GM18868 (cell line): Measurements from ENCODE around the gene BORCS6.

ENCODE experiments used
- ATAC-seq: cut with Tn5 transposase; IDR thresholded peaks from one replicate; pipeline ENCODE4 v1.9.1; 2021; ENCODE audit warnings: mild to moderate bottlenecking, moderate library complexity; ENCODE audit not compliant: unreplicated experiment

Gene BORCS6

DNA sequence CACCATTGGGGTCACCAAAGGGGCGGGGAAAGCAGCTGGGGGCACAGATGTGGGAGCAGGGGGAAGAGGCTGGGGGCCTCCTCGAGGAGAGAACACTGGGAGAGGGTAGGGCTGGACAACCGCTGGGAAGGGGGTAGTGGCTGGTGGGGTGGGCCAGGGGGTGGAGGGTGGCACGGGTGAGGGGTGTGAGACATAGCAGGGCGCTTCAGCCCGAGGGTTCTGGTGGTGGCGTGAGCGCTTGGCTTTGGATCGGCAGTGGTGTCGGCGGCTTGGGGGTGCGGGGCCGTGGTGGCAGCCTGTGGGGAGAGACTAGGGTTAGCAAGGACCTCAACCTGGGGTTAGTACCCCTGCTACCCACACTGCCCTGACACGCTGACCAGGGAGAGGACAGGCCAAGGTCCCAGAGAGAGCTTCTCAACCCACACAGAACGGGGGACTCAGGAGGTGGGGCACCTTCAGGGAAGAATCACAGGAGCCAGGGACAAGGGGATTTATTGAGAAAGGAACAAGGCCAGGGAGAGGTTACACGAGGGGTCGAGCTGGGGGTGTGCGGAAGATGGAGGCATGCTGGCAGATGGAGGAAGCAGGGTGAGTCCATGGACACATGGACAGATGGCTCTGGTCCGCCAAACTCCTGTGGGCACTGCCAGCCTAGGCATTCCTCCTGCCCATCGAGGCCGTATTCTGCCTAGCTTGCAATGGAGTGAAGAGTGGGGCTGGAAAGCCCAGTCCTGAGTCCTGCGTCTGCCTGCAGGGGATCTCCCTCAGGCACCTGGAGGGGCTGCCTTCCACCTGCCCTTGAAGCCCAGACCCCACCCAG lies 46.2 kb downstream of the BORCS6 start:
- ATAC-seq = no peak

DNA sequence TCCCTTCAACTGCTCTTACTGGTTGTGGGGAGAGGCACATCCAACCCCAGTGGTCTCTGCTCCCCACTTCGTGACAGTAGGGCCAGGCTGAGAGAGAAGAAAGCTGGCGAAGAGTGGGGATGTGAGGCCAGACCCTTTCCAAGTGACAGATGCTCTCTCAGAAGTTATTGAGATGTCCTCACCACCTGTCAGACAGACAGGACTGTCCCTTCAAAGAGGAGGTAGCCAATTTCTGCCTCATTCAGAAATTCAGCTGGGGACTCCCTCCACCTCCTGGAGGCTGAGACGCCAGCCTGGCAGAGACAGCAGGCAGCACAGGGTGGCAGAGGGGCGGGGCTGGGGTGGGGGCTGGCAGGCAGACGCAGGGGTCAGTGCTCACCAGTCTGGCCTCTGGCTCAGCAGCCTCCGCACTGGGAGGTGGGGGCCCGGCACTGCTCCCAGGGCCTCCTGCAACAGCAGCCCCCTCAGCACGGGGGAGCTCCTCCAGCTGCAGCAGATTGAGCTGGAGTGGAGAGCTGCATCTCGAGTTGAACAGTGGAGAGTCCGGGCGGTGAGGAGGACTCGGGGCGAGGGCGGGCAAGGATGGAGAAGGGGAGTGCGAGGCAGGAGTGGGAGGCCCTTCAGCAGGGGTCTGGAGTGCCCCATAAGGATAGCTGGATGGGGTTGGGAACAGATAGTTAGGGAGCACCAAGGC lies 46.9 kb downstream of the BORCS6 start:
- no peak for ATAC-seq

DNA sequence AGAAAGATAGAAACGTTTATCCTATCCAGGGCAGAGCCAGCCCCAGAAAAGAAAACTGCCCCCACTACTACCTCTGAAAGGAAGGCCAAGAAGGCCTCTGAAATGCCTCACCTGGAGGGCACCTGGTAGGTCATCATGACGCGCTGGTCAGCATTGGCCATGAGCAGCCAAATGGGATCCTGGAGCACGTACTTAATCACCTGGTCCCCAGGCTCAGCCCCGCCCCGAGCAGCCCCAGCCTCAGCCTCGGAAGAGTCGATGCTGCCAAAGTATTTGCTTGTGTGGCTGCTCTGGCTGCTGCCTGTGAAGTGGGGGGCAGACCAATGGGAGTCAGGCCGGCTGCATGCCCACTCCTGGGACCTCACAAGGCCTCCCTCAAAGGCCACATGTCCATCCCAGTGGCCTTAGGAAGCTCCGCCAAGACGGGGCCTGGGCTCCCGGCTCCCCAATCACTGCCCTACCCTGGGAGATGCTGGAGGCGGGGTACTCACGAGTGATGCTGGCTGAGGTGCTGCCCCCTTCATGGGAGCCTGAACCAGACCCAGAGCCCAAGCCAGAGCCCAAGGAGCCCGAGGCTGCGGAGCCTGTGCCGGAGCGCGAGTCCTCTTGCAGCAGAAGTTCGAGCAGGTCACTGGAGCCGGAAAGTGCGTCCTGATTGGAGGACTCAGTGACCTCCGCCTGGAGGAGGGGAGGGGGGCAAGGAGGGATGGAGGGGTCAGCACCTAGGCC lies 47.7 kb downstream of the BORCS6 start:
- no peak for ATAC-seq

DNA sequence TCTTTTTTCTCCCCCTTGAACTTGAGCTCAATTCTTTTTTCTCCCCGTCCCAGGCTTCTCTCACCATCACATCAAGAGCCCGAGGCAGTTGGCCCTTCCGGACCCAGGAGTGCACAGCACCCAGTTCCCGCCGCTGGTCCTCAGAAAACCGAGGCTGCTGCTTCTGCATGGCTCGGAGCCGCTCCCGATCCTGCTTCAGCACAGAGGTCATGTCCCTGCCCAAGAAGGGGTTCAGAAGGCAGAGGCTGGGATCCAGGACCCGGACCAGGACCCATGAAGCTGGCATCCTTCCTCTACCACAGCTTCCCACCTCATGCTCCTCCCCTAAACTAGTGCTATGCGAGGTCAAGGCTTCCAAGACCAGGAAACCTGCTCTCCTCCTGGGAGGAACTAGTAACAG lies 48.2 kb downstream of the BORCS6 start:
- ATAC-seq = no peak

DNA sequence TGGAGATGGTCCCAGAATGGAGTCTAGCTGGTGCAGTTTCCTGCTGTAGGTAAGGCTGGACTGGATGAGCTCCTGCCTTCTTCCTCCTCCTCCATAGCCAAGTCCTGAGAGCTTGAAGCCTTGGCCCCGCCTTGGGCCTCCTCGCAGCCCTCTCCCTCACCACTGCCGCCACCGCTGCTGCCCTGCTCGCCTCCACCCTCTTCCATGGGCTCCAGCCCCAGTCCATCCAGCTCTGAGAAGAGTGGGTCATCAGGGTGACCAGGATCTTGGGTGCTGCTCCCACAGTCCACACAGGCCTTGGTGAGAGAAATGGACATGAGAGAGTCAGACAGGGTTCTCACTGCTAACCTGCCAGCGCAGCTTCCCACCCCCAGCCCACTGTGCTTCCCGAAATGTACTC lies 48.9 kb downstream of the BORCS6 start:
- ATAC-seq = no peak

DNA sequence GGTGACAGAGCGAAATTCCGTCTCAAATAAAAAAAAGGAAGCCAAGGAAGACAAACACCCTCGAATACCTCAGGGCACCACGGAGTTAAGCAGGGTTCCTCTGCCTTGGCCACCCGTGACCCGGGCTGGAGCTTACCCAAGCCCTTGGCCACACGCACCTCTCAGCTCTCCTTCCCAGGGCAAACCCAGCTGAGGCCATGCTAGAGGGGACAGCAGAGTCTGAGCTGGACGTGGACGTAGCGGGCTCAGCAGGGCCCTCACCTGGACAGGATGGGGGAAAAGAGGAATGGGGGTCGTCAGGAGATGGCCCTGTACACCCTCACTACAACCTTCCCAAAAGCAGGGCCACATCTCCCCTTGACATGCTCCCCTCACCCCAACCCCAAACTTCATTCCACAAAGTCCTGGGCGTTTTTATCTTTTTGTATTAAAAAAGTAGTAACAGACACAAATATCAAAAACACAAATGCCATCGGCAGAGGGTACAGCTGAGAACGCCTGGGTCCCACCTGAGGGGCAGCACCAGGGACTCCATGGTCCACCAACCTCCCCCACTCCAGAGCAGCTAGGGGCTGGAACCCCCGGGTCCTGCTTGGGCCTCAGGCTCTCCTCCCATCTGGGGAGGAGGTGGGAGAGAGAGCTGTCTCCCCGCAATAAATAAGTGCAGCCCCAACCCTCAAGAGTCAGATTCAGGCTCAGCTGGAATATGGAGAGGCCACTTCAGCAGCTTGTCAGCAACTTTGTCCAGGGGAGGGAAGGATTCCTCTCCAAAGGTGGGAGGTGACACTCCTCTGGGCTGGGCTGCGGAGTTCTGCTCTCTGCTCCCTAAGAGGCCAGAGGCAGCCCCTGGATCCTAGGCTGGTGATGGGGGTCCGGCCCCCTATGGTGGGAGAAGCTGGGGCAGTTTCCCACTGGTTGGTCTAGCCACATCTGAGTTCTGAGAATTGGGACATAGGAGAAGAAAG lies 49.6 kb downstream of the BORCS6 start:
- ATAC-seq = no peak

DNA sequence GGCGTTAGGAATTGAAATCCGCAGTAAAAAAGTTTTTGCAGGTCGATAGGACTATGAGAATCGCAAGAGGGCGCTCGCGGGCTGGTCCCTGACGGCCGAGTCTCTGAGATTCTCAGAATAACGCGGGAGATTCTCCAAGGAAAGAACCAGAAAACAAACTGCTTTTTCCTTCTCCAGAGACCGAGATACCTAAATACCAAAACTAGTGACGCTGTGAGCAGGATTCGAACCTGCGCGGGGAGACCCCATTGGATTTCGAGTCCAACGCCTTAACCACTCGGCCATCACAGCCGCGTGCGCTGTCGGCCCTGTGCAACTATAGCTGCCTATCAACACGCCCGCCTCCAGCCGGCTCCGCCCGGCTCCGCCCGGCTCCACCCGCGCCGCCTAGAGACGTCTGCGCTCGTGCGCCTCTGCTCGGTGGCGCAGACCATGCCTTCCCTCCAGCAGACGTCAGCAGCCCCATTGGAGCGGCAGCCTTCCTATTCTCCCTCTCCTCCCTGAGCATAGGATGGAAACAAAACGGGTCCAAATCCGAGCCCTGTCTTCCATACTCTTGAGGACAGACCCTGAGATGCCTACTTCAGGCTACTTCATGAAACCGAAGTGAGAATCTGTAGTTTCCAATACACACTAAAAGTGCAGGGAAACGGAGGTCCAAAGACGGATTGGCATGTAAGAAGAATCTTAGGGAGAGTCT lies 51.2 kb downstream of the BORCS6 start:
- ATAC-seq = peak; percentile 90

DNA sequence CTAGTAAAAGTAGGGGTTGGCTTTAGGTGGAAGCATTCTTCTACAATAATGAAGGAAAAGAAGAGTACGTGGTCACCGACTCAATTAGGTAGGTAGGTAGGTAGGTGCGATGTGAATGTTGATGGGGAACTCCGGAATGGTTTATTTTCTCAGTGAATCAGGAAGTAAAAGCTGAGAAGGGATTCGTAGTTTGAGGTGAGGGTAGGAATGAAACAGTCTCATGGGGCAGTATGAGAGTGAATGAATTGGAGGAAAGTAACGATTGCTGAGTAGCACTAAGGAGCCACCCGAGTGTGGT lies 51.7 kb downstream of the BORCS6 start:
- no peak for ATAC-seq
